K562 (cell line): ENCODE data around the gene DHRS3. TPM values are rescaled to one million over a fixed set of nuclear protein-coding genes. Genes with fewer than 3 reads are reported as not detected.
A peak's percentile ranks its signal among the peaks of the same experiment; 100 is the strongest.

ENCODE experiments used
- ATF7 ChIP-seq: fragments of 450-650 bp; IDR thresholded peaks from 2 replicates; pipeline ENCODE4 v1.7.1; 2014; ENCODE audit warnings: mild to moderate bottlenecking, moderate library complexity
- BACH1 ChIP-seq: fragments of 200-800 bp; sonication (Bioruptor generic); IDR thresholded peaks from 2 replicates; pipeline ENCODE4 v1.6.1; 2016; ENCODE audit warnings: missing genetic modification characterization, missing compliant biosample characterization
- CBX1 ChIP-seq: sonication (generic); IDR thresholded peaks from 2 replicates; pipeline ENCODE4 v1.6.1; 2016; ENCODE audit warnings: antibody characterized with exemption, low read depth, mild to moderate bottlenecking
- EGR1 ChIP-seq: fragments of 450-650 bp; conservative IDR thresholded peaks from 2 replicates; pipeline ENCODE4 v1.6.1; 2017; ENCODE audit warnings: mild to moderate bottlenecking
- ERF ChIP-seq: fragments of 450-650 bp; formaldehyde crosslinking; IDR thresholded peaks from 2 replicates; pipeline ENCODE4 v1.4.0; 2020; ENCODE audit warnings: mild to moderate bottlenecking, mixed read lengths
- ETV6 ChIP-seq, 3 experiments: fragments of 150-350 bp in 1 of 3; sonication (generic) in 1 of 3; formaldehyde crosslinking in 1 of 3; IDR thresholded peaks; 2 replicates each; pipeline versions ENCODE4 v1.6.1 to v1.8.0; 2014 to 2022; ENCODE audit warnings: borderline replicate concordance in 2 of 3, low read depth in 2 of 3, antibody characterized with exemption in 1 of 3, low read length in 1 of 3, mild to moderate bottlenecking in 1 of 3, missing genetic modification reagents in 1 of 3
- FOXA3 ChIP-seq, 2 experiments: fragments of 450-650 bp in 1 of 2; sonication (generic) in 1 of 2; formaldehyde crosslinking; IDR thresholded peaks in 1 of 2; conservative IDR thresholded peaks in 1 of 2; 2 replicates each; pipeline versions ENCODE4 v1.4.0 to v1.8.0; 2020 to 2022; ENCODE audit warnings: mild to moderate bottlenecking in 2 of 2, missing genetic modification reagents in 1 of 2
- HNRNPH1 ChIP-seq: fragments of 200-400 bp; formaldehyde crosslinking; optimal IDR thresholded peaks from 2 replicates; pipeline ENCODE3; 2017; ENCODE audit warnings: low read depth, mild to moderate bottlenecking, low read length, moderate library complexity
- KLF10 ChIP-seq: fragments of 250-450 bp; sonication (Bioruptor Pico); IDR thresholded peaks from 2 replicates; pipeline ENCODE4 v1.6.1; 2021; ENCODE audit warnings: matching md5 sums
- MEF2D ChIP-seq: conservative IDR thresholded peaks from 2 replicates; pipeline ENCODE4 v1.6.1; 2016; ENCODE audit warnings: low read depth, missing genetic modification characterization, missing compliant biosample characterization
- NR3C1 ChIP-seq: sonication (generic); formaldehyde crosslinking; IDR thresholded peaks from 2 replicates; pipeline ENCODE4 v1.8.1; 2022; ENCODE audit warnings: missing genetic modification reagents
- RBM39 ChIP-seq: fragments of 200-400 bp; formaldehyde crosslinking; optimal IDR thresholded peaks from 2 replicates; pipeline ENCODE3; 2018; ENCODE audit warnings: low read depth, low read length
- RFX7 ChIP-seq: fragments of 250-450 bp; sonication (Bioruptor Pico); IDR thresholded peaks from 2 replicates; pipeline ENCODE4 v1.5.1; 2021; ENCODE audit warnings: mild to moderate bottlenecking
- SAP30 ChIP-seq: fragments of 200-600 bp; sonication (generic); IDR thresholded peaks from 2 replicates; pipeline ENCODE4 v1.6.1; 2012; ENCODE audit warnings: borderline replicate concordance, low read depth, mild to moderate bottlenecking, moderate library complexity, low read length, control low read depth, inconsistent platforms; ENCODE audit not compliant: insufficient read depth, poor library complexity, severe bottlenecking
- SIN3A ChIP-seq, 2 experiments: fragments of 150-350 bp in 1 of 2; IDR thresholded peaks; 2 replicates each; pipeline ENCODE4 v1.6.1; 2011 to 2016; ENCODE audit warnings: borderline replicate concordance in 2 of 2, low read depth in 2 of 2, low read length in 2 of 2, mild to moderate bottlenecking in 2 of 2, moderate library complexity in 2 of 2; ENCODE audit not compliant: control insufficient read depth in 1 of 2
- SMARCA4 ChIP-seq: fragments of 450-650 bp; IDR thresholded peaks from 2 replicates; pipeline ENCODE4 v1.6.1; 2016
- SP1 ChIP-seq: sonication (generic); formaldehyde crosslinking; IDR thresholded peaks from 2 replicates; pipeline ENCODE4 v1.8.1; 2022; ENCODE audit warnings: mild to moderate bottlenecking, missing genetic modification reagents
- SUPT5H ChIP-seq: fragments of 450-650 bp; IDR thresholded peaks from 2 replicates; pipeline ENCODE4 v1.6.1; 2016
- YY1 ChIP-seq, 3 experiments: IDR thresholded peaks; 2 replicates each; pipeline ENCODE4 v1.6.1; 2011; ENCODE audit warnings: low read length in 2 of 3, mild to moderate bottlenecking in 2 of 3, moderate library complexity in 2 of 3, borderline replicate concordance in 1 of 3, control low read depth in 1 of 3, low read depth in 1 of 3; ENCODE audit not compliant: insufficient read depth in 3 of 3, insufficient replicate concordance in 2 of 3, control insufficient read depth in 1 of 3, insufficient read length in 1 of 3; ENCODE audit errors: extremely low read depth in 1 of 3
- ZBTB1 ChIP-seq: sonication (generic); formaldehyde crosslinking; IDR thresholded peaks from 2 replicates; pipeline ENCODE4 v1.8.1; 2023; ENCODE audit warnings: missing genetic modification reagents, low read depth, mild to moderate bottlenecking, borderline replicate concordance
- ZFX ChIP-seq: sonication (generic); formaldehyde crosslinking; IDR thresholded peaks from 2 replicates; pipeline ENCODE4 v1.8.0; 2022; ENCODE audit warnings: mild to moderate bottlenecking, missing genetic modification reagents, moderate library complexity
- ZNF124 ChIP-seq: sonication (generic); formaldehyde crosslinking; IDR thresholded peaks from 2 replicates; pipeline ENCODE4 v1.8.1; 2022; ENCODE audit warnings: missing genetic modification reagents
- ZNF232 ChIP-seq: sonication (generic); formaldehyde crosslinking; IDR thresholded peaks from 2 replicates; pipeline ENCODE4 v1.8.0; 2022; ENCODE audit warnings: mild to moderate bottlenecking, missing genetic modification reagents
- ZNF507 ChIP-seq: conservative IDR thresholded peaks from 2 replicates; pipeline ENCODE4 v1.6.1; 2017; ENCODE audit warnings: missing genetic modification characterization, missing compliant biosample characterization
- ZNF583 ChIP-seq: fragments of 250-450 bp; sonication (Bioruptor Pico); IDR thresholded peaks from 2 replicates; pipeline ENCODE4 v1.4.0; 2020
- polyA plus RNA-seq, 8 experiments: library from polyadenylated mRNA; depleted of rRNA in 4 of 8; stranded (reverse) in 5 of 8; unstranded in 3 of 8; fragments of >200 nt; fragmentation: Nextera tagmentation in 2 of 8; fragmentation: Illumina TruSeq in 1 of 8; extraction: Ambion mirVana in 2 of 8; extraction: Trizol in 1 of 8; gene quantifications; 2 replicates each; pipeline versions ENCODE4 v1.2.1 to v1.2.3, GENCODE V29; 2011 to 2014; ENCODE audit warnings: inconsistent platforms in 1 of 8, missing spikeins in 1 of 8
- total RNA-seq, 7 experiments: library from RNA; depleted of rRNA in 6 of 7; stranded (reverse); fragments of >200 nt in 6 of 7; fragmentation: Illumina TruSeq in 2 of 7; extraction: Trizol in 2 of 7; gene quantifications; 2 replicates each; pipeline versions ENCODE4 v1.2.1 to v1.2.3, GENCODE V29; 2011 to 2021; ENCODE audit warnings: low replicate concordance in 1 of 7
- TF ChIP-seq, protein P1 (sequence below): fragments of 250-450 bp; sonication (Bioruptor Pico); IDR thresholded peaks from 2 replicates; pipeline ENCODE4 v1.5.0; 2021; ENCODE audit warnings: mild to moderate bottlenecking, borderline replicate concordance

Gene DHRS3
- total and polyA plus RNA-seq, 9 of the 15 experiments (the other 6 are each of a cell fraction or from before 2014, with no cell fraction given): 21.0 to 116 (median 58.7) TPM

DNA sequence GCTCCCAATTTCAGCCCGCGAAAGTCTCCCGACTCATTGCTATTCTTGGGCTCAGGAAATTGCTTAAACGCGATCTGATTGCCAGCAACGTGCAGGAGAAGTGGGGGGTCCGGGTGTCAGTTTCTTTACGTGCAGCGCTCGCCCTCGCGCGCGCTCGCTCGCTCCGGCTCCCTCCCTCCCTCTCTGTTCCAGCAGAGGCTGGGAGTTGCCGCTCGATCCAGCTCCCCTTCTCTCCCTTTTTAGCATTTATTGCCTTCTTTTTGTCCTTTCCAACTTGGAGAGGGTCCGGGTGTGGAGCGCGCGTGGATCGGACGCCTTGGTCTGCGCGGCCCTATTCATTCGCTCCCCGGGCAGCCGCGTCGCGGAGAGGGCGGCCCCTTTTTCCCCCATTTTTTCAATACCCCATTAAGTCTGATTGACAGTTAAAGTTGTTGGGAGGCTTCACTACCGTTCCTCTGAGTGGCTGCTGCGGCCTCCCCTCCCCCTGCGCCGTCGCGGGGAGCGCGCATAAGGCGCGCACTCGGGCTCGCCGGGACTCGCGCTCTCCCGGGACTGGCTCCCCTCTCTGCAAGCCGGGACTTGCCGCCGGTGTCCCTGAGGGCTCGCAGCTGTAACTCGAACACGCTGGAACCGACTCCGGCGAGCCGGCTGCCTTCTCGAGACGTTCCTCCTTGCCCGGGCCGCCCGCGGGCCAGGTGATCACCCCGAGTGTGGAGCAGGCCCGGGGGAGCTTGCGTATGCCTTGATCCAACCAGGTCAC is at the start of gene DHRS3 (continued):
- TF ChIP-seq SMARCA4: 0 out of 2 replicates have a peak, but pooled peaks have one; percentile 44
- TF ChIP-seq HNRNPH1: no peak
- TF ChIP-seq BACH1 (tag): no peak
- TF ChIP-seq MEF2D (tag): peak; percentile 64; the same call in 1 of the 2 replicates
- TF ChIP-seq SAP30: peak; percentile 52
- TF ChIP-seq ERF: no peak
- no peak for TF ChIP-seq KLF10 (CRISPR knock-in tag)
- TF ChIP-seq SP1: peak; percentile 51; the same call in 1 of the 2 replicates
- TF ChIP-seq ZNF583 (CRISPR knock-in tag): peak; percentile 60; the same call in 1 of the 2 replicates
- TF ChIP-seq CBX1: peak; percentile 21; the same call in 1 of the 2 replicates
- TF ChIP-seq FOXA3 (CRISPR knock-in tag; conservative IDR thresholded peaks at IDR 0.05 in 1 of 2, IDR thresholded peaks at IDR 0.05 in 1 of 2): 0 out of 4 replicates have a peak, but pooled peaks of 1 of the 2 experiments have one; percentile 14
- no peak for TF ChIP-seq RFX7
- peak; percentile 49; the same call in 1 of the 2 replicates for TF ChIP-seq ZNF124 (CRISPR knock-in tag)
- TF ChIP-seq ZFX: peak; percentile 68
- no peak for TF ChIP-seq NR3C1 (CRISPR knock-in tag)
- TF ChIP-seq ZNF232 (CRISPR knock-in tag): peak; percentile 57; the same call in 1 of the 2 replicates
- no peak for TF ChIP-seq EGR1
- peak; percentile 57; the same call in 1 of the 2 replicates for TF ChIP-seq ZBTB1 (CRISPR knock-in tag)
- peak; percentile 57 for TF ChIP-seq RBM39
- no peak for TF ChIP-seq ETV6 (IDR thresholded peaks at IDR 0.05; ENCODE audit: borderline replicate concordance in 1 of 2, low read depth in 2 of 2, low read length in 1 of 2)
- 0 out of 2 replicates have a peak, but pooled peaks have one; percentile 45 for TF ChIP-seq ETV6 (CRISPR knock-in tag; IDR thresholded peaks at IDR 0.05; ENCODE audit: borderline replicate concordance)
- peak; percentile 61 for TF ChIP-seq ATF7
- TF ChIP-seq SIN3A (IDR thresholded peaks at IDR 0.05; ENCODE audit: borderline replicate concordance in 2 of 2, control insufficient read depth in 1 of 2, low read depth in 2 of 2, low read length in 2 of 2): peak; percentile 10 to 82; a peak in 2 of 4 replicates
- TF ChIP-seq, protein P1, sequence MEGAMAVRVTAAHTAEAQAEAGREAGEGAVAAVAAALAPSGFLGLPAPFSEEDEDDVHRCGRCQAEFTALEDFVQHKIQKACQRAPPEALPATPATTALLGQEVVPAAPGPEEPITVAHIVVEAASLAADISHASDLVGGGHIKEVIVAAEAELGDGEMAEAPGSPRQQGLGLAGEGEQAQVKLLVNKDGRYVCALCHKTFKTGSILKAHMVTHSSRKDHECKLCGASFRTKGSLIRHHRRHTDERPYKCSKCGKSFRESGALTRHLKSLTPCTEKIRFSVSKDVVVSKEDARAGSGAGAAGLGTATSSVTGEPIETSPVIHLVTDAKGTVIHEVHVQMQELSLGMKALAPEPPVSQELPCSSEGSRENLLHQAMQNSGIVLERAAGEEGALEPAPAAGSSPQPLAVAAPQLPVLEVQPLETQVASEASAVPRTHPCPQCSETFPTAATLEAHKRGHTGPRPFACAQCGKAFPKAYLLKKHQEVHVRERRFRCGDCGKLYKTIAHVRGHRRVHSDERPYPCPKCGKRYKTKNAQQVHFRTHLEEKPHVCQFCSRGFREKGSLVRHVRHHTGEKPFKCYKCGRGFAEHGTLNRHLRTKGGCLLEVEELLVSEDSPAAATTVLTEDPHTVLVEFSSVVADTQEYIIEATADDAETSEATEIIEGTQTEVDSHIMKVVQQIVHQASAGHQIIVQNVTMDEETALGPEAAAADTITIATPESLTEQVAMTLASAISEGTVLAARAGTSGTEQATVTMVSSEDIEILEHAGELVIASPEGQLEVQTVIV: no peak
- TF ChIP-seq YY1 (IDR thresholded peaks at IDR 0.05; ENCODE audit: borderline replicate concordance in 1 of 3, control insufficient read depth in 1 of 3, extremely low read depth in 1 of 3, insufficient read depth in 3 of 3, insufficient read length in 1 of 3, insufficient replicate concordance in 2 of 3, low read depth in 1 of 3, low read length in 2 of 3): peak; percentile 15 to 63 (median 41)
- TF ChIP-seq SUPT5H: peak; percentile 80
- TF ChIP-seq ZNF507 (tag): no peak
